Epidermal melanocyte (primary cell): ENCODE data around the gene RTP3.
"Not testable (repeated sequence)": the region's sequence is repeated elsewhere in the genome, so short reads cannot be mapped to it uniquely, and the experiment has no call there.

Experiments
- DNase-seq: peaks from one replicate; pipeline ENCODE4 v3.0.0; 2011; ENCODE audit warnings: low spot score; ENCODE audit not compliant: insufficient read length

The RTP3 gene

GRCh38 chr3:46544771-46545503 lies 47.2 kb downstream of the RTP3 start:
- no peak for DNase-seq

GRCh38 chr3:46545818-46546630 lies 48.2 kb downstream of the RTP3 start:
- DNase-seq: no peak

GRCh38 chr3:46546896-46547440 lies 49.2 kb downstream of the RTP3 start:
- DNase-seq: no peak

- DNase-seq: not testable (repeated sequence)
These were observed 50.8 kb downstream of the RTP3 start for GRCh38 chr3:46548611-46549010.

- no peak for DNase-seq
These were observed 51.7 kb downstream of the RTP3 start for GRCh38 chr3:46549408-46549904.

- no peak for DNase-seq
These were observed 52.2 kb downstream of the RTP3 start for GRCh38 chr3:46549989-46550388.
